ENCODE measurements around the gene EBNA1BP2. TPM values are rescaled to one million over a fixed set of nuclear protein-coding genes. Genes with fewer than 3 reads are reported as not detected.

The EBNA1BP2 gene, protein sequence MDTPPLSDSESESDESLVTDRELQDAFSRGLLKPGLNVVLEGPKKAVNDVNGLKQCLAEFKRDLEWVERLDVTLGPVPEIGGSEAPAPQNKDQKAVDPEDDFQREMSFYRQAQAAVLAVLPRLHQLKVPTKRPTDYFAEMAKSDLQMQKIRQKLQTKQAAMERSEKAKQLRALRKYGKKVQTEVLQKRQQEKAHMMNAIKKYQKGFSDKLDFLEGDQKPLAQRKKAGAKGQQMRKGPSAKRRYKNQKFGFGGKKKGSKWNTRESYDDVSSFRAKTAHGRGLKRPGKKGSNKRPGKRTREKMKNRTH
- 147 and 151 TPM in 2 replicates for total RNA-seq

DNA sequence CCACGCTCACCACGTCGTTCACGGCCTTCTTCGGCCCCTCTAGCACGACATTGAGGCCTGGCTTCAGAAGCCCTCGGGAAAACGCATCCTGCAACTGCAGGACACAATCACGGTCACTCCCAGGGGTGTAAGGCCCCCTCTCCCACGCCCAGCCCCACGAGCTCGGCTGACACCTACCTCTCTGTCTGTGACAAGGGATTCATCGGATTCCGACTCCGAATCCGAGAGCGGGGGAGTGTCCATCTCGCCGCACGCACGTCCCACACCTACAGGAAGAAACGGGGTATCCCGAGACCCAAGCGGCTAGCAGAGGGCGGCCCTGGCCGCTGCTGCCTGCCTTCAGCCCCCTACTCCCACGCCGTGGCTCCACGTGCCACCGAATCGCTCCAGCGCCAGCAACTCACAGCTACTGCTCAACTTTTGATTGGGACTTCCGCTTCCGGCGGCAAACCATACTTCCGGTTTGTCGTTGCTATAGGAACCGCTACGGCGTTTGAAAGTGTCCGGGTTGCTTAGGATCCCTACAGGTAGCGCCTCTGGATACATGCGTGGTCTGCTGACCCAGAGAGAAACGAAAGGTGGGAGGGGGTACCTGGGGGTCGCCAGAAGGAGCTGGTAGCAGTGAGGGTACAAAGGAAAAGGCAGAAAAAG lies at the start of gene EBNA1BP2, which contains the start of gene CFAP57:
Gene EBNA1BP2 (minus strand): TSS at position 415 of the 651 bp plus-strand sequence. CDS start 172 bp downstream, at position 243.
Gene CFAP57 (plus strand): TSS at position 455 of the 651 bp plus-strand sequence. CDS start 424 bp downstream, outside the sequence.

Other genes with a start within 250 kb of the EBNA1BP2 start
- 68.9 and 133 TPM in 2 replicates for gene SLC2A1, start 213.4 kb downstream of the EBNA1BP2 start, total RNA-seq
- gene CFAP57, start within 50 bp of the EBNA1BP2 start, total RNA-seq: 0.15 and 0.32 TPM in 2 replicates
- gene TMEM125, start 97.7 kb upstream of the EBNA1BP2 start, total RNA-seq: not detected in 2 replicates
- not detected in 2 replicates for gene C1orf210, start 113.3 kb upstream of the EBNA1BP2 start, total RNA-seq
- 526 and 536 TPM in 2 replicates for gene TIE1, start 128.7 kb upstream of the EBNA1BP2 start, total RNA-seq
- not detected in 2 replicates for gene MPL, start 165.5 kb upstream of the EBNA1BP2 start, total RNA-seq
- 62.0 and 106 TPM in 2 replicates for gene CDC20, start 186.7 kb upstream of the EBNA1BP2 start, total RNA-seq
- gene ELOVL1, start 195.7 kb upstream of the EBNA1BP2 start, total RNA-seq: 41.9 and 53.0 TPM in 2 replicates
- 70.5 and 73.1 TPM in 2 replicates for gene MED8, start 217.5 kb upstream of the EBNA1BP2 start, total RNA-seq
- gene SZT2, start 217.6 kb upstream of the EBNA1BP2 start, total RNA-seq: 13.6 and 16.9 TPM in 2 replicates

Data from epithelial cell of umbilical artery (primary cell).